ENCODE measurements around the gene PPP1CA.

DNA sequence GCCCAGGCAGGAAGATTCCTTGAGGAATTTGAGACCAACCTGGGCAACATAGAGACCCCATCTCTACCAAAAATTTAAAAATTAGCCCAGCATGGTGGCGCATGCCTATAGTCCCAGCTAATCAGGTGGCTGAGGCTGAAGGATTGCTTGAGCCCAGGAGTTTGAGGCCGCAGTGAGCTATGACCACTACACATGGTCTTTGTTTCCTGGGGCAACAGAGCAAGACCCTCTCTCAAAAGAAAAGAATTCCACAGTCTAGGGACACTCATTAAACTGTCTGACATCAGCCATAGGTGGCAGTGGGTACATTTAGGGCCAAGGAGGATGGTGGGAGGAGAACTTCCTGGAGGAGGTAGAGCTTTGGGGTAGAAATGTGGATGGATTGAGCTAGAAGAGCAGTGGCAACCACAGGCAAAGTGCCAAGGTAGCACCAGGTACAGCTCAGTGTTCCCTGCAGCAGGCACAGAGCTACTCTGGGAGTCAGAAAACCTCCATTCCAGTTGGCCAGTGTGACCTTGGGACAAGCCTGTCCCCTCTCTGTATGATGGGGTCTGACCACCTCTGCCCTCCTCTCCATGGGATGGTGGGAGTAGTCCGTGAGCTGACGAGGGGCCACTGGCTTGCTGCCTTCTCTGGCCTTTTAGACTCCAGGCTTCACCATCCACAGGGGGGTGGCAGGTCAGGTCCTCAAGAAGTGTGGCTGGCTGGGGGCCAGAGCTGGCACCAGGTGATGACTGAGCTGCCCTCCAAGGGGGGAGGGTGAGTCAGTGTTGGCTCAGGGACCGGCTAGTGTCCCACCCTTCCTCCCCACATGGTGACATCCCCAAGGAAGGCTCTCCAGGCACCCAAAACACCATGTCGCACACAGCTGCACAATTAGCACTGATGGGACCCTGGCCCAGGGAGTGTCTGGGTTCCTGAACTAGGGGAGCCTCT, 24.5 kb downstream of the PPP1CA start:
- TF ChIP-seq, protein P1, sequence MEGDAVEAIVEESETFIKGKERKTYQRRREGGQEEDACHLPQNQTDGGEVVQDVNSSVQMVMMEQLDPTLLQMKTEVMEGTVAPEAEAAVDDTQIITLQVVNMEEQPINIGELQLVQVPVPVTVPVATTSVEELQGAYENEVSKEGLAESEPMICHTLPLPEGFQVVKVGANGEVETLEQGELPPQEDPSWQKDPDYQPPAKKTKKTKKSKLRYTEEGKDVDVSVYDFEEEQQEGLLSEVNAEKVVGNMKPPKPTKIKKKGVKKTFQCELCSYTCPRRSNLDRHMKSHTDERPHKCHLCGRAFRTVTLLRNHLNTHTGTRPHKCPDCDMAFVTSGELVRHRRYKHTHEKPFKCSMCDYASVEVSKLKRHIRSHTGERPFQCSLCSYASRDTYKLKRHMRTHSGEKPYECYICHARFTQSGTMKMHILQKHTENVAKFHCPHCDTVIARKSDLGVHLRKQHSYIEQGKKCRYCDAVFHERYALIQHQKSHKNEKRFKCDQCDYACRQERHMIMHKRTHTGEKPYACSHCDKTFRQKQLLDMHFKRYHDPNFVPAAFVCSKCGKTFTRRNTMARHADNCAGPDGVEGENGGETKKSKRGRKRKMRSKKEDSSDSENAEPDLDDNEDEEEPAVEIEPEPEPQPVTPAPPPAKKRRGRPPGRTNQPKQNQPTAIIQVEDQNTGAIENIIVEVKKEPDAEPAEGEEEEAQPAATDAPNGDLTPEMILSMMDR (IDR thresholded peaks at IDR 0.05; ENCODE audit: insufficient read depth, low read length): no peak
- TF ChIP-seq, protein P2, sequence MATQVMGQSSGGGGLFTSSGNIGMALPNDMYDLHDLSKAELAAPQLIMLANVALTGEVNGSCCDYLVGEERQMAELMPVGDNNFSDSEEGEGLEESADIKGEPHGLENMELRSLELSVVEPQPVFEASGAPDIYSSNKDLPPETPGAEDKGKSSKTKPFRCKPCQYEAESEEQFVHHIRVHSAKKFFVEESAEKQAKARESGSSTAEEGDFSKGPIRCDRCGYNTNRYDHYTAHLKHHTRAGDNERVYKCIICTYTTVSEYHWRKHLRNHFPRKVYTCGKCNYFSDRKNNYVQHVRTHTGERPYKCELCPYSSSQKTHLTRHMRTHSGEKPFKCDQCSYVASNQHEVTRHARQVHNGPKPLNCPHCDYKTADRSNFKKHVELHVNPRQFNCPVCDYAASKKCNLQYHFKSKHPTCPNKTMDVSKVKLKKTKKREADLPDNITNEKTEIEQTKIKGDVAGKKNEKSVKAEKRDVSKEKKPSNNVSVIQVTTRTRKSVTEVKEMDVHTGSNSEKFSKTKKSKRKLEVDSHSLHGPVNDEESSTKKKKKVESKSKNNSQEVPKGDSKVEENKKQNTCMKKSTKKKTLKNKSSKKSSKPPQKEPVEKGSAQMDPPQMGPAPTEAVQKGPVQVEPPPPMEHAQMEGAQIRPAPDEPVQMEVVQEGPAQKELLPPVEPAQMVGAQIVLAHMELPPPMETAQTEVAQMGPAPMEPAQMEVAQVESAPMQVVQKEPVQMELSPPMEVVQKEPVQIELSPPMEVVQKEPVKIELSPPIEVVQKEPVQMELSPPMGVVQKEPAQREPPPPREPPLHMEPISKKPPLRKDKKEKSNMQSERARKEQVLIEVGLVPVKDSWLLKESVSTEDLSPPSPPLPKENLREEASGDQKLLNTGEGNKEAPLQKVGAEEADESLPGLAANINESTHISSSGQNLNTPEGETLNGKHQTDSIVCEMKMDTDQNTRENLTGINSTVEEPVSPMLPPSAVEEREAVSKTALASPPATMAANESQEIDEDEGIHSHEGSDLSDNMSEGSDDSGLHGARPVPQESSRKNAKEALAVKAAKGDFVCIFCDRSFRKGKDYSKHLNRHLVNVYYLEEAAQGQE (IDR thresholded peaks at IDR 0.05; ENCODE audit: insufficient replicate concordance, low read depth): no peak
- TF ChIP-seq POLR2AphosphoS5 (IDR thresholded peaks at IDR 0.05; ENCODE audit: low read depth) (no peak), SPI1 (IDR thresholded peaks at IDR 0.05; ENCODE audit: borderline replicate concordance, low read depth) (no peak), GABPA (IDR thresholded peaks at IDR 0.05; ENCODE audit: low read depth) (no peak)
